ENCODE data around the gene PSMD11.

DNA sequence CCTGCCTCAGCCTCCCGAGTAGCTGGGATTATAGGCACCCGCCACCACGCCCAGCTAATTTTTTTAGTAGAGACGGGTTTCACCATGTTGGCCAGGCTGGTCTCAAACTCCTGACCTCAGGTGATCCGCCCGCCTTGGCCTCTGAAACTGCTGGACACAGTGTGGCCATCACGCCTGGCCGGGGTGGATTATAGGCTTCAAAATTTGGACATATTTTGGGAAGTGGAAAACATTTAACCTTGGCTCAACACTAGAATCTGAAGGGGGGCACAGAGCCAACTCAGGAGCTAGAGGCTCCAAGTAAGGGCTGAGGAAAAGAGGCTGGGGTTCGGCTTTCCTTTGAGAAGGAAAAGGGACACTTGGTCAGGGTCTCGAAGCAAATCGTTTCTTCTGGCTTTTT is 40.3 kb downstream of the PSMD11 start:
- TF ChIP-seq CTCF (conservative IDR thresholded peaks at IDR 0.05; ENCODE audit: low read length) (no peak), EZH2phosphoT487 (IDR thresholded peaks at IDR 0.05; ENCODE audit: borderline replicate concordance, low read depth, low read length) (no peak)

All from OCI-LY7 (cell line).